ENCODE data around the gene CRTAC1. TPM values are rescaled to one million over a fixed set of nuclear protein-coding genes. Genes with fewer than 3 reads are reported as not detected.

Gene CRTAC1
- total and polyA plus RNA-seq, 2 experiments from 2014 or later: 0.47 to 1.2 TPM

GRCh38 chr10:97851341-97852001, 178.9 kb downstream of the CRTAC1 start (continued):
- no peak for TF ChIP-seq REST (IDR thresholded peaks at IDR 0.05; ENCODE audit: unreplicated experiment)
- no peak for TF ChIP-seq CTCF (conservative IDR thresholded peaks at IDR 0.05; ENCODE audit: low read depth in 2 of 2)
- no peak for TF ChIP-seq ZNF114 (CRISPR knock-in tag; IDR thresholded peaks at IDR 0.05)
- TF ChIP-seq POLR2AphosphoS5 (IDR thresholded peaks at IDR 0.05; ENCODE audit: low read depth): no peak
- TF ChIP-seq NANOG (IDR thresholded peaks at IDR 0.05; ENCODE audit: borderline replicate concordance): no peak
- no peak for TF ChIP-seq STAT1 (IDR thresholded peaks at IDR 0.05; ENCODE audit: unreplicated experiment)
- no peak for TF ChIP-seq EZH2phosphoT487 (IDR thresholded peaks at IDR 0.05; ENCODE audit: unreplicated experiment)
- TF ChIP-seq, protein P1, sequence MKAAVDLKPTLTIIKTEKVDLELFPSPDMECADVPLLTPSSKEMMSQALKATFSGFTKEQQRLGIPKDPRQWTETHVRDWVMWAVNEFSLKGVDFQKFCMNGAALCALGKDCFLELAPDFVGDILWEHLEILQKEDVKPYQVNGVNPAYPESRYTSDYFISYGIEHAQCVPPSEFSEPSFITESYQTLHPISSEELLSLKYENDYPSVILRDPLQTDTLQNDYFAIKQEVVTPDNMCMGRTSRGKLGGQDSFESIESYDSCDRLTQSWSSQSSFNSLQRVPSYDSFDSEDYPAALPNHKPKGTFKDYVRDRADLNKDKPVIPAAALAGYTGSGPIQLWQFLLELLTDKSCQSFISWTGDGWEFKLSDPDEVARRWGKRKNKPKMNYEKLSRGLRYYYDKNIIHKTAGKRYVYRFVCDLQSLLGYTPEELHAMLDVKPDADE (IDR thresholded peaks at IDR 0.05): no peak
- TF ChIP-seq CREB1 (CRISPR knock-in tag; IDR thresholded peaks at IDR 0.05; ENCODE audit: low read depth): no peak

DNA sequence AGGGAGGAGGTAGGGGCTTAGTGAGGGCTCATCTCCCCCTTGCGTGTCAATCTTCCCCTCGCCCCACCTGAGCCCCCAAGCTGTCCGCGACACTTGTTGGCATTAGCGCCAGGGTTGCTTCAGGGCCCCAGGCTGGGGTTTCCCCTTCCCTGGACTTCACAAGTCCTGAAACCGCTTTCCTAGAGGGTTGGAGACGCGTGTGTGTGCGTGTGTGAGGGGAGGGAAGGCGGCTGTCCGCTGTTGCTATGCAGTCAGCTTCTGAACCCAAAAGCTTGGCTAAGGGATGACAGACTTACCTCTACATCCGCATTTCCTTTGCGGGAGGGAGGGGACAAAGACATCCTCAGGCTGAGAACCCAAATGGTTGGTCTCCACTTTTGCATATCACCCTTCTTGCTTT, 180.0 kb downstream of the CRTAC1 start:
- TF ChIP-seq POLR2AphosphoS5 (IDR thresholded peaks at IDR 0.05; ENCODE audit: low read depth) (no peak), NANOG (IDR thresholded peaks at IDR 0.05; ENCODE audit: borderline replicate concordance) (no peak), EZH2phosphoT487 (IDR thresholded peaks at IDR 0.05; ENCODE audit: unreplicated experiment) (no peak), CTCF (conservative IDR thresholded peaks at IDR 0.05; ENCODE audit: low read depth in 2 of 2) (no peak), ZNF114 (CRISPR knock-in tag; IDR thresholded peaks at IDR 0.05) (no peak)
- Histone ChIP-seq H3K9me2 (ENCODE audit: insufficient read depth) (no peaks in the 10 kb centered on the region), H3F3A (replicated peaks; ENCODE audit: low read depth) (no peaks in the 10 kb centered on the region), H2AFZ (no peak overlapping the region), H3K79me2 (replicated peaks; ENCODE audit: insufficient read depth) (no peaks in the 10 kb centered on the region), H3K36me3 (ENCODE audit: insufficient read depth) (no peaks in the 10 kb centered on the region), H3K27me3 (ENCODE audit: insufficient read depth) (peaks cover 31% of the 10 kb centered on the region), H3K4me1 (ENCODE audit: insufficient read depth) (peaks cover 3% of the 10 kb centered on the region; the same call in 1 of the 2 replicates), H4K20me1 (replicated peaks; ENCODE audit: insufficient read depth) (no peaks in the 10 kb centered on the region), H3K27ac (ENCODE audit: low read depth) (no peak overlapping the region), H3K4me3 (peak overlapping the region; percentile 55), H3K4me2 (peak overlapping the region; percentile 78)
- Mint-ChIP-seq H3K27me3 (ENCODE audit: insufficient read depth, low read depth, poor library complexity) (peaks cover 28% of the 10 kb centered on the region), H3K9me3 (no peaks in the 10 kb centered on the region), H3K36me3 (ENCODE audit: low read depth) (no peaks in the 10 kb centered on the region), H3K4me3 (peak overlapping the region; percentile 61), H3K27ac (no peak overlapping the region), H3K4me1 (peaks cover 10% of the 10 kb centered on the region)
- ATAC-seq: peak; percentile 42
- DNase-seq (ENCODE audit: low spot score): peak; percentile 59

Measured in GM23338 (cell line).